Measurements from ENCODE around the gene TDRD1. TPM values are rescaled to one million over a fixed set of nuclear protein-coding genes. Genes with fewer than 3 reads are reported as not detected.

TDRD1 gene
- total and polyA plus RNA-seq, 7 donors = under 0.01 to 0.28 (median 0.17) TPM; not detected in 3

DNA sequence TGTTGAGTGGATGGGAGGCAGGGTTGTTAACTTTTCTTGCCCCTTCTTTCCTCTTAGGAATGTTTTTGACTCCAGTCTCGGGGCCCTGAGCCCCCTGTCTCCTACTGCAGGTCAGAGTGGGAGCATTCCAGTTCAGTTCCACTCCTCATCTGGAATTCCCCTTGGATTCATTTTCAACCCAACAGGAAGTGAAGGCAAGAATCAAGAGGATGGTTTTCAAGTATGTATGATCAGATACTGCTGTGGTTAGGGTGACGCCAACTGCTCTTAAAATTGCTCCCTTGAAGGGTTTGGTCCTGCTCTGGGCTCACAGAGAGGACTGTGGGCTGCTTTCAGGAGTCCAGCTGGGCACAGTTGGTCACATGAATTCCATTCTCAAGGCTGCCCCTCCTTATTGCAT, 81.9 kb downstream of the TDRD1 start:
- H3K27ac ChIP-seq = peak overlapping the region in 1 of 4 donors; percentile 39
- no peak for DNase-seq
- TF ChIP-seq EP300 (IDR thresholded peaks at IDR 0.05) (no peak), POLR2A (IDR thresholded peaks at IDR 0.05) (no peak), POLR2AphosphoS5 (IDR thresholded peaks at IDR 0.05) (no peak)
- TF ChIP-seq, protein P1, sequence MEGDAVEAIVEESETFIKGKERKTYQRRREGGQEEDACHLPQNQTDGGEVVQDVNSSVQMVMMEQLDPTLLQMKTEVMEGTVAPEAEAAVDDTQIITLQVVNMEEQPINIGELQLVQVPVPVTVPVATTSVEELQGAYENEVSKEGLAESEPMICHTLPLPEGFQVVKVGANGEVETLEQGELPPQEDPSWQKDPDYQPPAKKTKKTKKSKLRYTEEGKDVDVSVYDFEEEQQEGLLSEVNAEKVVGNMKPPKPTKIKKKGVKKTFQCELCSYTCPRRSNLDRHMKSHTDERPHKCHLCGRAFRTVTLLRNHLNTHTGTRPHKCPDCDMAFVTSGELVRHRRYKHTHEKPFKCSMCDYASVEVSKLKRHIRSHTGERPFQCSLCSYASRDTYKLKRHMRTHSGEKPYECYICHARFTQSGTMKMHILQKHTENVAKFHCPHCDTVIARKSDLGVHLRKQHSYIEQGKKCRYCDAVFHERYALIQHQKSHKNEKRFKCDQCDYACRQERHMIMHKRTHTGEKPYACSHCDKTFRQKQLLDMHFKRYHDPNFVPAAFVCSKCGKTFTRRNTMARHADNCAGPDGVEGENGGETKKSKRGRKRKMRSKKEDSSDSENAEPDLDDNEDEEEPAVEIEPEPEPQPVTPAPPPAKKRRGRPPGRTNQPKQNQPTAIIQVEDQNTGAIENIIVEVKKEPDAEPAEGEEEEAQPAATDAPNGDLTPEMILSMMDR (IDR thresholded peaks at IDR 0.05) = no peak
- WGBS, 2 donors = 53 to 76% methylated on average over 2 of the region's 2 CpGs
- H3K4me1 ChIP-seq = peaks cover 0 to 7% (median 0%) of the 10 kb centered on the region in 4 donors
- no peaks in the 10 kb centered on the region for H3K36me3 ChIP-seq
- H3K4me3 ChIP-seq = no peak overlapping the region
- intact Hi-C loops (cut with DNase I) = no loop called here
- H3K9me3 ChIP-seq = no peaks in the 10 kb centered on the region
- no peaks in the 10 kb centered on the region for H3K27me3 ChIP-seq

DNA sequence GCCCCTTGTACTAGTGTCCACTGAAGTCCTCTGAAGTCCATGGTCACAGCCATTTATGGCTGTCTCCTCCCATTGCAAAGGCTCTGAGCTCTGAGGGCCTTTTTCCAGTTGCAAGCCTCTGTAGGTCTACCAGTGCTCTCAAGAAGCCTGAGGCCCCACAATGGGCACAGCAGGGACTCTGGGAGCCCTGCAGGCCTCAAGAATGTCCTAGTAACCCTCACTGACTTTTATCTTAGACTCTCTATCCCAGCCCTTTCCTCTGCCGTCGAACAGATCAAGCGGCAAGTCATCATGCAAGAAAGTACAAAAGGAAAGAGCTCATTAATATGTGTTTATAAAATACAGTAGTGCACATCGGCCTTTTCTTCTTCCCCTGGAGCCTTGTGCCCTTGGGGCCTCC, 83.3 kb downstream of the TDRD1 start:
- WGBS, 2 donors = 87 to 94% methylated on average over 4 of the region's 4 CpGs
- TF ChIP-seq, protein P1 (IDR thresholded peaks at IDR 0.05) = no peak
- TF ChIP-seq EP300 (IDR thresholded peaks at IDR 0.05) = no peak
- no peak for TF ChIP-seq POLR2A (IDR thresholded peaks at IDR 0.05)
- TF ChIP-seq POLR2AphosphoS5 (IDR thresholded peaks at IDR 0.05) = no peak
- H3K4me1 ChIP-seq = peaks cover 0 to 12% (median 4%) of the 10 kb centered on the region in 4 donors
- no peaks in the 10 kb centered on the region for H3K36me3 ChIP-seq
- intact Hi-C loops (cut with DNase I) = no loop called here
- no peak for DNase-seq
- no peaks in the 10 kb centered on the region for H3K27me3 ChIP-seq
- H3K4me3 ChIP-seq = no peak overlapping the region
- no peaks in the 10 kb centered on the region for H3K9me3 ChIP-seq
- H3K27ac ChIP-seq = no peak overlapping the region

DNA sequence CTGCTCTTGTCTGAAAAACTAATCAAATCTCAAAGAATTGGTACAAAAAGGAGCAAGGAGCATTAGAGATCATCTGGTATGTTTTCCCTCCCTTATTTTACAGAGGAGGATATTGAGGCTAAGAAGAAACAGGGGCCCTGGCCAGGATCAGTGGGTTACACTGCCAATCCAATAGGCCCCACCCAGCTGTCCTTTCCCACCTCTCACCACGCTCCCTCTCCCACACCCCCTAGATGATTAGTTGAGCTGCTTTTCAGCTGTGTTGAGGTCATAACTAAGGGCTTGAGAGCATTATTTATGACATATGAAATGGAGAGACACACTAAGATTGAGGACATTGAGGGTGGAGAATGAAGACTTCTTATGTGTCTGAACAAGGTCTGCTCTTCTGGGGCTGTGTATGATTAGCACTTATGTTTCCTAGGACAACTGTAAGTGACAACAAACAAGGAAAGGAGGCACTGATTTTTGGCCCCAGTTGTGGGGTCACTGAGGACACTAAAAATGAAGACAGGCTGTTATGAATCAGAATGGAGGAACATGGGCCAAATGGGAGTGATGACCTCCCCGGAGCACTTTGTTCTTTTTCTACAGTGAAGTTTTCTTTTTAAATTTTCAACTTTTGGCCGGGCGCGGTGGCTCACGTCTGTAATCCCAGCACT, 86.4 kb downstream of the TDRD1 start:
- no peak overlapping the region for H3K4me3 ChIP-seq
- TF ChIP-seq POLR2A (IDR thresholded peaks at IDR 0.05) (no peak), POLR2AphosphoS5 (IDR thresholded peaks at IDR 0.05) (peak in 3 of 4 donors; percentile 30 to 62 (median 39)), EP300 (IDR thresholded peaks at IDR 0.05) (no peak)
- TF ChIP-seq, protein P1 (IDR thresholded peaks at IDR 0.05) = no peak
- DNase-seq = peak; percentile 72
- no peaks in the 10 kb centered on the region for H3K9me3 ChIP-seq
- intact Hi-C loops (cut with DNase I) = no loop called here
- H3K36me3 ChIP-seq = no peaks in the 10 kb centered on the region
- 75 to 78% methylated on average over 6 of the region's 6 CpGs for WGBS, 2 donors
- H3K27me3 ChIP-seq = no peaks in the 10 kb centered on the region
- peak overlapping the region; percentile 14 to 39 (median 26) for H3K27ac ChIP-seq
- H3K4me1 ChIP-seq = peaks cover 0 to 12% (median 4%) of the 10 kb centered on the region in 4 donors

DNA sequence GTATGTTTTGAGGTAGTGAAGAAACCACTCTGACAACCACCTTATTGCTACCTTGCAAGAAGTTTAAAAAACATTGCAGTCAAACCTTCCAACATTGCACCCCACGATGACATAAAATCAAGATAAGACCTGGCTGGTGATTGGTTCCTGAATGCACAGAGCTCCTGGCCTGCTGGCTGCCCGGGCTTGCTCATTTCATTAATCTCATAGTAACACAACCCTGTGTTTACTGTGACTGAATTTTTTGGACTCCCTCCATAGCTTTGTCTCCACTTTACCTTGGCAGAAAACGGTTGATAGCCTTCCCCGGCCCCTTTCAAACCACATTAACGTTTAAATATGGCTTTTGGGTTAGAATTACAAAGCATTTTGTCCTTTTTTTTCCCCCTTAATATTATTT, 87.4 kb downstream of the TDRD1 start:
- 11 to 49% methylated on average over 5 of the region's 5 CpGs for WGBS, 2 donors
- Histone ChIP-seq H3K27ac (peak overlapping the region in 1 of 4 donors; percentile 33), H3K9me3 (no peaks in the 10 kb centered on the region), H3K27me3 (no peaks in the 10 kb centered on the region), H3K36me3 (no peaks in the 10 kb centered on the region), H3K4me3 (no peak overlapping the region), H3K4me1 (peaks cover 0 to 13% (median 6%) of the 10 kb centered on the region in 4 donors)
- intact Hi-C loops (cut with DNase I) = no loop called here
- DNase-seq = no peak
- TF ChIP-seq POLR2AphosphoS5 (IDR thresholded peaks at IDR 0.05) (no peak), EP300 (IDR thresholded peaks at IDR 0.05) (no peak), POLR2A (IDR thresholded peaks at IDR 0.05) (no peak)
- TF ChIP-seq, protein P1 (IDR thresholded peaks at IDR 0.05) = no peak

All from sigmoid colon (tissue), 7 donors.